NB4 (cell line): ENCODE data around the gene SMAD7.

ENCODE experiments used
- CTCF ChIP-seq: IDR thresholded peaks from one replicate; pipeline ENCODE4 v1.5.1; 2012; ENCODE audit warnings: low read depth, low read length
- MYC ChIP-seq: IDR thresholded peaks from 2 replicates; pipeline ENCODE4 v1.6.1; 2011; ENCODE audit warnings: low read depth, low read length
- POLR2A ChIP-seq: IDR thresholded peaks from 2 replicates; pipeline ENCODE4 v1.6.1; 2011; ENCODE audit warnings: mild to moderate bottlenecking; ENCODE audit not compliant: insufficient read length; ENCODE audit errors: extremely low read depth

- TF ChIP-seq CTCF: no peak
- no peak for TF ChIP-seq MYC
- no peak for TF ChIP-seq POLR2A
Measured at GRCh38 chr18:48920408-48921038, 30.2 kb downstream of the SMAD7 start.
